Activated T-helper 17 cell treated with anti-CD3 and anti-CD28 coated beads, Interleukin-2, amount 50 U/mL, for 72 hours (primary cell): ENCODE data around the gene NUS1. TPM values are rescaled to one million over a fixed set of nuclear protein-coding genes. Genes with fewer than 3 reads are reported as not detected.
"Not testable (repeated sequence)": the region's sequence is repeated elsewhere in the genome, so short reads cannot be mapped to it uniquely, and the experiment has no call there.

Experiments used
- ATAC-seq: fragments of 150-1000 bp; cut with Tn5 transposase; replicated peaks from 2 replicates; pipeline ENCODE4 v1.10.0; 2021; ENCODE audit warnings: mild to moderate bottlenecking, moderate library complexity
- H3K27ac Mint-ChIP-seq: one replicate; pipeline ENCODE4 v1.8.0; 2022; ENCODE audit warnings: mixed read lengths
- H3K27me3 Mint-ChIP-seq: one replicate; pipeline ENCODE4 v1.8.0; 2022; ENCODE audit warnings: mixed read lengths
- H3K36me3 Mint-ChIP-seq: one replicate; pipeline ENCODE4 v1.8.0; 2022; ENCODE audit warnings: low read depth, mild to moderate bottlenecking, mixed read lengths
- H3K4me1 Mint-ChIP-seq: one replicate; pipeline ENCODE4 v1.8.0; 2022; ENCODE audit warnings: mixed read lengths
- H3K4me3 Mint-ChIP-seq: one replicate; pipeline ENCODE4 v1.8.0; 2022; ENCODE audit warnings: mild to moderate bottlenecking, mixed read lengths
- H3K9me3 Mint-ChIP-seq: one replicate; pipeline ENCODE4 v1.8.0; 2022; ENCODE audit warnings: mixed read lengths
- total RNA-seq, 2 donors: library from RNA; stranded (reverse); gene quantifications; one replicate each; pipeline ENCODE4 v1.2.3, GENCODE V29; 2022

Gene NUS1
- total RNA-seq, 2 donors from 2014 or later, result 34.5 to 43.5 TPM

DNA sequence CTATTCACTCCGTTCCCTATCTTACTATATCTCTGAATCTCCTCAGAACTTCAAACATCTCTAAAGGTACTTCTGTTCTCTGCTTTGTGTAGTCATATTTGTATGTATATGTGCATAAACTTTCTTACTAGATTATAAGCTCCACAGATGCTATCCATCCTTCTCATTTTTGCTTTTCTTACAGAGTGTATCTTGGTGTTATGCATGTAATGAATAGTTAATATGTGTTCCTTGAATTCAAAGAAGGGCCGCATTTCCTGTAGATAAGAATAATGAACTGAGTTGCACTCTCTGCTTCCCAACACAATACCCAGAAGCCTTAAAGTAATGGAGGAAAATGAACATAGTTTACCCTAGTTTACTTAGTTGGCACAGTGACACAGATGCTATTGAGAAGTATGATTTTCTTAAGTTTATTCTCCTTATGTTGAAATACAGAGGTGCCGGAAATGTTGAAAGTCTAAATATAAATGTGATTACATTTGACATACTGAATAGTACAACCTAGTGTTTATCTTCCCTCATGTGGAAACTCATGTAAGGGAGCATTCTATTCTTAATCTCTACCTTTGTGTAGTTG is 6.0 kb downstream of the NUS1 start:
- H3K27ac Mint-ChIP-seq, result peak overlapping the region; percentile 15
- no peak for ATAC-seq
- peaks cover 72% of the 10 kb centered on the region for H3K36me3 Mint-ChIP-seq
- H3K4me3 Mint-ChIP-seq, result peak overlapping the region; percentile 93
- H3K4me1 Mint-ChIP-seq, result peaks cover 59% of the 10 kb centered on the region
- H3K9me3 Mint-ChIP-seq, result no peaks in the 10 kb centered on the region
- H3K27me3 Mint-ChIP-seq, result no peaks in the 10 kb centered on the region

DNA sequence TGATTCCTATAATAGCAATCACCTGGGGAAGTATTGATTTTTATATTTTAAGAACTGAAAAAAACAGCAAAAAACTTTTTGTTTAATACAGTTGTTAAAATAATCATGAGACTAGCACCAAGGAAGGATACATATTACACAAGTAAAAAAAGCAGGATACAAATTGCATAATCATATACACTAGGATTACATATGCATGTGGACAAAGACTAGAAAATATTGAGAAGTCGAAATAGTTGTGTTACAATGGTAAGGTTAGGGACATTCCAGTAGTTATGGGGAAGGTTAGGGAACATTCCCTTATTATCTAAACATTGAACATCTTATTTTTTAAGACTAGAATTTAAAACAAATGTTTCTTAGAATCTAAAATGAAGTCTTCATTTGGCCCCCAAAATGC is 9.5 kb downstream of the NUS1 start:
- Mint-ChIP-seq H3K9me3 (no peaks in the 10 kb centered on the region), H3K27ac (no peak overlapping the region), H3K4me3 (peak overlapping the region; percentile 19), H3K4me1 (peaks cover 58% of the 10 kb centered on the region), H3K36me3 (peaks cover 64% of the 10 kb centered on the region), H3K27me3 (no peaks in the 10 kb centered on the region)
- ATAC-seq, result no peak

DNA sequence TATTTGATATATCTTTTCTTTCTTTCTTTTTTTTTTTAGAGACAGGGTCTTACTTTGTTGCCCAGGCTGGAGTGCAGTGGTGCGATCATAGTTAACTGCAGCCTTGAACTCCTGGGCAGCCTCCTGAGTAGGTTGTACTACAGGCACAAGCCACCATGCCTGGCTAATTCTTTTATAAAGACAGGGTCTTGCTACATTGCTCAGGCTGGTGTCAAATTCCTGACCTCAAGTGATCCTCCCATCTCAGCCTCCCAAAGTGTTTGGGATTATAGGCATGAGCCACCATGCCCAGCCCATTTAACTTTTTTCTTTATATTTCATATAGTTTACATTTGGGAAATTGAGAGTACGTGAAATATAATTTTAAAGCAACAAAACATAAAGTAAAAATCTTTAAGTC is 10.1 kb downstream of the NUS1 start:
- no peak for ATAC-seq
- Mint-ChIP-seq H3K4me3 (no peak overlapping the region), H3K36me3 (peaks cover 63% of the 10 kb centered on the region), H3K4me1 (peaks cover 56% of the 10 kb centered on the region), H3K27me3 (no peaks in the 10 kb centered on the region), H3K9me3 (no peaks in the 10 kb centered on the region), H3K27ac (no peak overlapping the region)

DNA sequence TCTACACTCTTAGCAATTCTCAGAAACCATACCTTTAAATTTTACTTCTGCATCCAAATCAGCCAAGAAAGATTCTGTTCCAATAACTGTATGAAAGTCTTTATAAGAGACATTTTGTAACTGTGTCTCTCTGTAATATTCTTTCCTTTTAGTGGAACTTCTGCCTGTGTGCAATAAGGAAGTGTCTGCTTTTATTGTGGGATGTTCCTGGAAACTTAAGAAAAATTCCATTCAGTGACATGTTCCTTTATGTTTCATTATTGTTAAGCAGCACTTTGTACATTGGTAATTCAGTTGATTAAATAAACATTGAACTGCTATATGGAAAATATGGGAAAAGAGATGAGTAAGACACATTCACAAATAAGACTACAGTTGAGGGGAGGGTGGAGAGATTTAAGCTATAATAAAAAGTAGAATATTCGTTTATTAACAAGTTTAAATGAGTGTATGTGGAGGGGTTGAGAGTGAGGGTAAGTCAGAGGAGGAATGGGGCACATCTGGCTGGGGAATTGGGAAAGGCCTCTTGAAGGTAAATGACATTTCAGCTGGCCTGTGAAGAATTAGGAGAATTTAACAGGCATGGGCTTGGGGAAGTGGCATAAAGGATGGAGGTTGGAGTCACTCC is 11.9 kb downstream of the NUS1 start:
- peaks cover 52% of the 10 kb centered on the region for H3K4me1 Mint-ChIP-seq
- H3K27ac Mint-ChIP-seq, result peak overlapping the region; percentile 68
- ATAC-seq, result no peak
- H3K36me3 Mint-ChIP-seq, result peaks cover 66% of the 10 kb centered on the region
- H3K4me3 Mint-ChIP-seq, result peak overlapping the region; percentile 10
- H3K9me3 Mint-ChIP-seq, result no peaks in the 10 kb centered on the region
- H3K27me3 Mint-ChIP-seq, result no peaks in the 10 kb centered on the region

DNA sequence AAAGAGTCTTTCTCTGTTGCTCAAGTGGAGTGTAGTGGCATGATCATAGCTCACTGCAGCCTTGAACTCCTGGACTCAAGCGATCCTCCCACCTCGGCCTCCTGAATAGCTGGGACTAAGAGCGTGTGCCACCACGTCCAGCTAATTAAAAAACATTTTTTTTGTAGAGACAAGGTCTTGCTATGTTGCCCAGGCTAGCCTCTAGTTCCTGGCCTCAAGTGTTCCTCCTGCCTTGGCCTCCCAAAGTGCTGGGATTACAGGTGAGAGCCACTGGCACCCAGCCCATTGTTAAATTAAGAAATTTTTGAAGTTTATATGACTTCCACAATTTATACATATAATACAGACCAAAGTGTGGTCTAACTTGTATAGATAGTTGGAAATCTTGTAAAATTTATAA is 14.3 kb downstream of the NUS1 start:
- ATAC-seq, H3K4me3 Mint-ChIP-seq: not testable (repeated sequence)
- H3K4me1 Mint-ChIP-seq, result peaks cover 39% of the 10 kb centered on the region

DNA sequence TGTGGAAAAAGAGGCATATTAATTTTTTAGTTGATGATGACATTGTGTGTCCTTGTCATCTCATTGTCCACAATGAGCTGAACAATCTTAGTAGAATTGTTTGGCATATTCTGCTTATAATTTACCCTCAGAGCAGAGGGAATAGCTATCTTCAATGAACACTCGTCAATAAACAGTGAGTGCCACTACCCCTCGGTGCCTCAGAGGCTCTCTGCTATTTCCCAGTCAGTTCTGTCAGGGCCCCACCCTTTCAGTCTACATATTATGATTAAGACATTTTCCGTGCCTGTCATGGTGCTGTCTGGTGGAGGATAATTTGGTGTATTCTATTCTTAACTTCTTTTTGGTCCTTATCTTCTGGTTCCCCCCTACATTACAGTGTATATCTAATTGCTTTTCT is 31.2 kb downstream of the NUS1 start:
- peaks cover 10% of the 10 kb centered on the region for H3K36me3 Mint-ChIP-seq
- H3K9me3 Mint-ChIP-seq, result no peaks in the 10 kb centered on the region
- ATAC-seq, result no peak
- H3K27me3 Mint-ChIP-seq, result no peaks in the 10 kb centered on the region
- H3K4me3 Mint-ChIP-seq, result no peak overlapping the region
- peak overlapping the region; percentile 10 for H3K27ac Mint-ChIP-seq
- H3K4me1 Mint-ChIP-seq, result peaks cover 4% of the 10 kb centered on the region

More for the DNA sequence above, 14.3 kb downstream of the NUS1 start:
- H3K27me3 Mint-ChIP-seq, H3K27ac Mint-ChIP-seq, H3K9me3 Mint-ChIP-seq: not testable (repeated sequence)
- peaks cover 79% of the 10 kb centered on the region for H3K36me3 Mint-ChIP-seq

DNA sequence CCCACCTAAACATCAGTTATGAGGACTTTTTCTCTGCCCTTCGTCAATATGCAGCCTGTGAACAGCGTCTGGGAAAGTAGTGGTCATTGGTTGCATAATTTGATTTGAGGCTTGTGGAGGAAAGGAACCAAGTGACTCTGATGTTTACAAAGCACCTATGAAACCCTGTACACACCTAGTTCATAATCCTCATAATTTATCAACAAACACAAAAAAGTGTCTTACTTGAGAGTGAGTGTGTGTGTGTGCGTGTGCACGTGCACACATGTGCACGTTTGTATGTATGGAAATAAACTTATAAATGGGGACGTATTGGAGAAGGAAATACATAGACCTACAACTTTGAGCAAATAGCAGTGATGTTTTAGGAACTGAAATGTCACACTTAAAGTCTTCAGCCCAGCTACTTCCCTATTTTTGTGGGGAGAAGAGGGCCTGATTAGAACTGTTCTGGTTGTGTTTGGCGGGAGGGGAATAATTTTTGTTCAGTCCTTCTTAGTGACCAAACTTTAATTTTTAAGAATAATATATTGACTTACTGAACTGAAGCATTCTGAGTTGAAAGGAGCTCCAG is 31.8 kb downstream of the NUS1 start:
- H3K4me1 Mint-ChIP-seq, ATAC-seq, H3K9me3 Mint-ChIP-seq, H3K4me3 Mint-ChIP-seq, H3K27me3 Mint-ChIP-seq: not testable (repeated sequence)
- peak overlapping the region; percentile 10 for H3K27ac Mint-ChIP-seq
- H3K36me3 Mint-ChIP-seq, result peaks cover 11% of the 10 kb centered on the region

DNA sequence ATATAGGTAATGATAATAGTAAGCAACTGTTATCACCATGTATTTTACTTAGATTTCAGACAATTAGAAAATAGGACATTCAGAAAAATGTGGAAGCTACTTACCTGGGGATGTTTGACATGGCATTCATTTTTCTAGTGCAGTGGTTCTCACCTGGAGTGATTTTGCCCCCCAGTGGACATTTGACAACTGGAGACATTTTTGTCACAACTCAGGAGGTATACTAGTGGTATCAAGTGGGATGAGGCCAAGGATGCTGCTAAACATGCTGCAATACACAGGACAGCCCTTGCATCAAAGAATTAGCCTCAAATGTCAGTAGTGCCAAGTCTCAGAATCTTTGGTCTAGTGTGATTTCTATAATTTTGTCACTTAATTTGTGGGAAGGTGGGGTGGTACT is 36.1 kb downstream of the NUS1 start:
- Mint-ChIP-seq H3K4me1 (peaks cover 4% of the 10 kb centered on the region), H3K9me3 (no peaks in the 10 kb centered on the region), H3K27ac (no peak overlapping the region), H3K27me3 (no peaks in the 10 kb centered on the region), H3K4me3 (no peak overlapping the region), H3K36me3 (peaks cover 11% of the 10 kb centered on the region)
- no peak for ATAC-seq

DNA sequence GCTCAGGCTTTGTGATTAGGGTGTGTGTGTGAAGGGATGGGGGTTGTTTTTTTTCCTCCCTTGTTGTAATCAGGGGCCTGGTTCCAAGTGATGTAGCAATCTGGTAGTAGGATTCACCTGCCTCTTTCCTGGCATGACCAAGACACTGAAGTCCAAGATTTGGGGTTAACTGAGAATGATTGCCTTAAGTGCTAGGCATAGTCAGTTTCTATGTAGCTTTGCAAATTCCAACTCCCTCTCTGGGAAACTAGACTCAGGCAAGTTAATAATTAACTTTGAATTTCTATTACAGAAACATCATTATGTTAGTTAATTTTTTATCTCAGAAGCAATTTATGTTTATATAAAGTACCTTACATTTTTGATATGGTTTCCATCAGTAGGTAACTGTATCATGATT is 43.6 kb downstream of the NUS1 start:
- Mint-ChIP-seq H3K36me3 (no peaks in the 10 kb centered on the region), H3K4me3 (no peak overlapping the region), H3K27me3 (peaks cover 3% of the 10 kb centered on the region), H3K27ac (no peak overlapping the region), H3K4me1 (no peaks in the 10 kb centered on the region), H3K9me3 (peaks cover 8% of the 10 kb centered on the region)
- ATAC-seq, result no peak

DNA sequence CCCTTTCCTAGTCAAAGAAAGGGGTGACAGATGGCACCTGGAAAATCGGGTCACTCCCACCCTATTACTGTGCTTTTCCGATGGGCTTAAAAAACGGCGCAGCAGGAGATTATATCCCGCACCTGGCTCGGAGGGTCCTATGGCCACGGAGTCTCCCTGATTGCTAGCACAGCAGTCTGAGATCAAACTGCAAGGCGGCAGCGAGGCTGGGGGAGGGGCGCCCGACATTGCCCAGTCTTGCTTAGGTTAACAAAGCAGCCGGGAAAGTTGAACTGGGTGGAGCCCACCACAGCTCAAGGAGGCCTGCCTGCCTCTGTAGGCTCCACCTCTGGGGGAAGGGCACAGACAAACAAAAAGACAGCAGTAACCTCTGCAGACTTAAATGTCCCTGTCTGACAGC is 46.3 kb downstream of the NUS1 start:
- ATAC-seq, result not testable (repeated sequence)

DNA sequence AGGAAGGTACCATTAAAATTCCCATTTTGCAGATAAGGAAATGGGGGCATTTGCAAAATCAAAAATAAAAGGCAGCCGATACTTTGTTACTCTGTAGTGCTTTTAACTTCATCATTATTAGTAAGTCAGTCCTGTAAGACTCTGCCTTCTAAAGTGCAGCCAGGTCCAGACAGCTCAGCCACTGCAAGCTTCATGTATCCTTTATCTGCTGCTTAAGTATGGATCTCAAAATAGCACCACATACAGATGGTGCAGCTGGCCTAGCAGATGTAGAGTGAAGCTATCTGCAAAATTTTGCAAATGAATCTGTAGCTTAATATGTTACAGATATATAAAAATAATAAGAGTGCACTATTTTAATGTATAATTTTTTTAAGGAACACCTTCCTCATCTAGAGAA is 53.4 kb downstream of the NUS1 start:
- no peak overlapping the region for H3K4me3 Mint-ChIP-seq
- no peak overlapping the region for H3K27ac Mint-ChIP-seq
- H3K36me3 Mint-ChIP-seq, result no peaks in the 10 kb centered on the region
- no peaks in the 10 kb centered on the region for H3K27me3 Mint-ChIP-seq
- no peaks in the 10 kb centered on the region for H3K9me3 Mint-ChIP-seq
- H3K4me1 Mint-ChIP-seq, result no peaks in the 10 kb centered on the region
- ATAC-seq, result no peak

More for the DNA sequence above, 46.3 kb downstream of the NUS1 start:
- H3K36me3 Mint-ChIP-seq, H3K9me3 Mint-ChIP-seq, H3K27me3 Mint-ChIP-seq, H3K4me3 Mint-ChIP-seq, H3K27ac Mint-ChIP-seq, H3K4me1 Mint-ChIP-seq: not testable (repeated sequence)

DNA sequence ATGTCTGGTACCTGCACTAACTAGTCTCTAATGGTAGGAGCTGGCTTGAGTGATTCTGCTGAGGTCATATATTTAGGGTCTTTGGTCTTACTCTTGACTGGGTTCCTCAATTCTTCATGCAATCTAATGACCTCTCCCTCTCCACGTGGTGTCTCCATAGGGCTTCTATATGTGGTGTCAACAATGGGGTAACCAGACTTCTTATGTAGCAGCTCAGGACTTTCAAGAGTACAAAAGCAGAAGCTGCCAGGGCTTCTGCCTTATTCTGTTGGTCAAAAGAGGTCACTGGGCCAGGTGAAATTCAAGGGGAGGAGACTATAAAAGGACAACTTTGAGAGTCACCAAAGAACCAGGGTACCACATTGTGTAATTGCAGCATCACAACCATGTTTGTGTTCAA is 54.3 kb downstream of the NUS1 start:
- Mint-ChIP-seq H3K36me3 (no peaks in the 10 kb centered on the region), H3K27ac (no peak overlapping the region), H3K4me1 (no peaks in the 10 kb centered on the region), H3K4me3 (no peak overlapping the region), H3K9me3 (no peaks in the 10 kb centered on the region), H3K27me3 (no peaks in the 10 kb centered on the region)
- no peak for ATAC-seq

DNA sequence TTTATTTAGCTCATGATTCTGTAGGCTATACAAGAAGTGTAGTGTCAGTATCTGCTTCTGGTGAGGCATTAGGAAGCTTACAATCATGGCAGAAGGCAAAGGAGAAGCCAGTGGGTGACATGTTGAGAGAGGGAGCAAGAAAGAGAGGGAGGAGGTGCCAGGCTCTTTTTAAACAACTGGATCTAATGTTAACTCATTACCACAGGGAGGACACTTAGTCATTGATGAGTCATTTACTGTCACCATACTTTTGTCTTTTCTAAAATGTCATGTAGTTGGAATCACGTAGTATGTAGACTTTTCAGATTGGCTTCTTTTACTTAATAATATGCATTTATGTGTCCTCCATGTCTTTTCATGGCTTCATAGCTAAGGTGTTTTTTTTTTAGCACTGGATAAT is 58.1 kb downstream of the NUS1 start:
- no peak overlapping the region for H3K4me3 Mint-ChIP-seq
- H3K27me3 Mint-ChIP-seq, result peaks cover 3% of the 10 kb centered on the region
- no peaks in the 10 kb centered on the region for H3K4me1 Mint-ChIP-seq
- peaks cover 3% of the 10 kb centered on the region for H3K9me3 Mint-ChIP-seq
- no peak overlapping the region for H3K27ac Mint-ChIP-seq
- H3K36me3 Mint-ChIP-seq, result no peaks in the 10 kb centered on the region
- peak; percentile 72 for ATAC-seq

DNA sequence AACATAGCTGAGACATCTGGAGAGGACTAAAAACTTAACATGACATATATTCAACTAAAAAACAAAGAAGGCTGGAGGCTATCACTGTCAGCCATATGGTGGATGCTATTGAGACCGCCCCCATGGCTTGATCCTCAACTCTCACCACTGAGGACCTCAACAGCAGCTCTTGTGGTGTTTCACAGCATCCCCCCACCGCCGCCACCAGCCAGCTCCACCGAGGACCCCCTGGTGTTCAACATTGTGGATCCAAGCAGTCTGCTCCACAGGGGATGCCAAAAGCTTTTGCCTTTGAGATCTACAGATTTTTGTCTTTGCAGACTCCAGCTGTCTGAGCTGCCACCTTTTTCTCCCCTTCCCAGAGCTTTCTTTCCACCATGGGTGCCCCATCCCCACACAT is 64.6 kb downstream of the NUS1 start:
- H3K27me3 Mint-ChIP-seq, result peaks cover 12% of the 10 kb centered on the region
- H3K4me1 Mint-ChIP-seq, result no peaks in the 10 kb centered on the region
- H3K9me3 Mint-ChIP-seq, result peaks cover 10% of the 10 kb centered on the region
- no peak for ATAC-seq
- no peaks in the 10 kb centered on the region for H3K36me3 Mint-ChIP-seq
- no peak overlapping the region for H3K27ac Mint-ChIP-seq
- H3K4me3 Mint-ChIP-seq, result no peak overlapping the region

DNA sequence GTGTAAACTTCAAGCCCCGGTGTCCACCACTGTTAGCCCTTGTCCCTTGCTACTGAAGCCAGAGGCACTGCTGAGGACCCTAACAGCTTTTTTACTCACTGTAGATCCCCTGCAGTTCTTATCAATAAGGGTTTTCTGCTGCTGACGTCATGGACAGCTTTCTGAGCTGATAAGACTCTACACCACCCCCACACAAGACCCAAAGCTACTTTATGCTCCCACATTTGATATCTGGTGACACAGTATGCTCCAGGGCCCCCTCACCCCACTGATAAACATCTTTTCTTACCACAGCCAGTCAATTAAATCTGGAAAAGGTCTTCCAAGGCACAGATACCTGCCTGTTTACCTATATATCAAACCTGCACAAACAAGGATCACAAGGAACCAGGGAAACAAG is 65.3 kb downstream of the NUS1 start:
- Mint-ChIP-seq H3K27ac (no peak overlapping the region), H3K4me1 (no peaks in the 10 kb centered on the region), H3K9me3 (peaks cover 10% of the 10 kb centered on the region), H3K27me3 (peaks cover 12% of the 10 kb centered on the region), H3K36me3 (no peaks in the 10 kb centered on the region), H3K4me3 (no peak overlapping the region)
- no peak for ATAC-seq
